ENCODE results near the gene PCSK6. TPM values are rescaled to one million over a fixed set of nuclear protein-coding genes. Genes with fewer than 3 reads are reported as not detected.

The PCSK6 gene
- total RNA-seq, 1 donor from 2014 or later, result 0.40 TPM

DNA sequence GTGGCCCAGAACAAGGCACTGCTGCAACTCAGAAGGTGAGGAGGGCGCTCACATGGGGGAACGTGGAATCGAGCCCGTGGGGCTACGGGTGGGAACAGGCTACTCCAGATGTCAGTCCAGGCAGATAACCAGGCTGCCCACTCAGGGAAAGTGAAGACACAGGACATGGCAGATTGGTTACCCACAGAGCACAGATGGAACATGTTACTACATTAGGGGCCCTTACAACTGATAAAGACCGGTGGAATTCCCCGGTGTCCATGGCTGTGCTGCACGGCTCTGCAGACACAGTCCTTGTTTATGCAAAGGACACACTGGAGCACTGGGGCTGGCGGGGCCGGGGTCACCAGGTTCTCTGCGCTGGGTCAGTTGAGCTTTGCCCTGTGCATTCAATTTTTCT, 36.9 kb downstream of the PCSK6 start:
- Mint-ChIP-seq H3K36me3 (ENCODE audit: low read depth) (no peaks in the 10 kb centered on the region), H3K9me3 (ENCODE audit: low read depth) (no peaks in the 10 kb centered on the region), H3K4me1 (ENCODE audit: low read depth) (no peaks in the 10 kb centered on the region), H3K27me3 (ENCODE audit: low read depth) (peaks cover 11% of the 10 kb centered on the region), H3K4me3 (ENCODE audit: unreplicated experiment) (no peak overlapping the region), H3K27ac (ENCODE audit: unreplicated experiment) (no peak overlapping the region)
- TF ChIP-seq, protein P1, sequence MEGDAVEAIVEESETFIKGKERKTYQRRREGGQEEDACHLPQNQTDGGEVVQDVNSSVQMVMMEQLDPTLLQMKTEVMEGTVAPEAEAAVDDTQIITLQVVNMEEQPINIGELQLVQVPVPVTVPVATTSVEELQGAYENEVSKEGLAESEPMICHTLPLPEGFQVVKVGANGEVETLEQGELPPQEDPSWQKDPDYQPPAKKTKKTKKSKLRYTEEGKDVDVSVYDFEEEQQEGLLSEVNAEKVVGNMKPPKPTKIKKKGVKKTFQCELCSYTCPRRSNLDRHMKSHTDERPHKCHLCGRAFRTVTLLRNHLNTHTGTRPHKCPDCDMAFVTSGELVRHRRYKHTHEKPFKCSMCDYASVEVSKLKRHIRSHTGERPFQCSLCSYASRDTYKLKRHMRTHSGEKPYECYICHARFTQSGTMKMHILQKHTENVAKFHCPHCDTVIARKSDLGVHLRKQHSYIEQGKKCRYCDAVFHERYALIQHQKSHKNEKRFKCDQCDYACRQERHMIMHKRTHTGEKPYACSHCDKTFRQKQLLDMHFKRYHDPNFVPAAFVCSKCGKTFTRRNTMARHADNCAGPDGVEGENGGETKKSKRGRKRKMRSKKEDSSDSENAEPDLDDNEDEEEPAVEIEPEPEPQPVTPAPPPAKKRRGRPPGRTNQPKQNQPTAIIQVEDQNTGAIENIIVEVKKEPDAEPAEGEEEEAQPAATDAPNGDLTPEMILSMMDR (IDR thresholded peaks at IDR 0.05), result no peak
- no peak for DNase-seq (ENCODE audit: low spot score)

DNA sequence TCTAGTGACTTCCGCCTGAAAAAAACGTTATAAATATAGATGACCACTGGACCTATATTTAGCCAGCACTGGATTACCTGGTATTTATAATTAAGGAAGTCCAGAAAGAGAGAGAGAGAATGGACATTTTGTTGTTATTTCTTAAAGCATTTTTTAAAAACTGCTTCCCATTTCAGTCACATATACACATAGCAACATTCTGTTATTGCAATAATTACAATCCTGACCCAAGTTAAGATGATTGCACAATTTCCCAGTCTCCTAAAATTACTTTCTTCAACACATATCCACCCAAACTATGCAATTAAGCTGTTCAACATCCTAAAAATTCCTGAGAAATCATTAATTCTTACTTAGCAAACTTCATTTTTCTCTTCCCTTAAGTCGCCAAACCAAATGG, 37.7 kb downstream of the PCSK6 start:
- no peak for DNase-seq (ENCODE audit: low spot score)
- H3K36me3 Mint-ChIP-seq (ENCODE audit: low read depth), result no peaks in the 10 kb centered on the region
- H3K4me1 Mint-ChIP-seq (ENCODE audit: low read depth), result no peaks in the 10 kb centered on the region
- no peak overlapping the region for H3K4me3 Mint-ChIP-seq (ENCODE audit: unreplicated experiment)
- peaks cover 11% of the 10 kb centered on the region for H3K27me3 Mint-ChIP-seq (ENCODE audit: low read depth)
- no peaks in the 10 kb centered on the region for H3K9me3 Mint-ChIP-seq (ENCODE audit: low read depth)
- TF ChIP-seq, protein P1 (IDR thresholded peaks at IDR 0.05), result no peak
- no peak overlapping the region for H3K27ac Mint-ChIP-seq (ENCODE audit: unreplicated experiment)

DNA sequence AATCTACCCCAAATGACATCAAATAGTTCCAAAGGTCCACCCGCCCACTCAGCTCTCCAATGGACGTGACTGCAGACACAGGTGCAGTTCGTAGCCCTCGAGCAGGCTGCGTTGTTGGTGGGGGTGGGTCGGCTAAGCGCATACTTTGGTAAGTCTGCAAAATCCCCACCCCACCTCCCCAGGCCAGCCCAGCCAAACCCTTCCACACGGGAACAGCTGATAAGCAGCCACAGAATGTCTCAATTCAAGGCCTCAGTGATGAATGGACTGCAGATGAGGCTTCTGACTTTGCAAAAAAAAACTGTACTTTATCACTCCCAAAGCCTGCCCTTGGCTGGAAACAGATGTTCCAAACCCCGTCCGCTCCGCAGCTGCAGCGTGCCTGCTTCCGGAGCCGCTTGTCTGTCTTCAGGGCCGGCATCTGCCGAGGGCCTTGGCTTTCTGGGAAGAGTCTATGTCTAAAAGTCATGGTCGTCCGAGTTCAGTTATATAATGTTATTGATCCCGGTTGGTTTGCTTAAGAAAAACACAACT, 38.2 kb downstream of the PCSK6 start:
- Mint-ChIP-seq H3K27me3 (ENCODE audit: low read depth) (peaks cover 11% of the 10 kb centered on the region), H3K9me3 (ENCODE audit: low read depth) (no peaks in the 10 kb centered on the region), H3K4me1 (ENCODE audit: low read depth) (peaks cover under 1% of the 10 kb centered on the region), H3K36me3 (ENCODE audit: low read depth) (no peaks in the 10 kb centered on the region), H3K27ac (ENCODE audit: unreplicated experiment) (no peak overlapping the region), H3K4me3 (ENCODE audit: unreplicated experiment) (no peak overlapping the region)
- DNase-seq (ENCODE audit: low spot score), result no peak
- TF ChIP-seq, protein P1 (IDR thresholded peaks at IDR 0.05), result no peak

DNA sequence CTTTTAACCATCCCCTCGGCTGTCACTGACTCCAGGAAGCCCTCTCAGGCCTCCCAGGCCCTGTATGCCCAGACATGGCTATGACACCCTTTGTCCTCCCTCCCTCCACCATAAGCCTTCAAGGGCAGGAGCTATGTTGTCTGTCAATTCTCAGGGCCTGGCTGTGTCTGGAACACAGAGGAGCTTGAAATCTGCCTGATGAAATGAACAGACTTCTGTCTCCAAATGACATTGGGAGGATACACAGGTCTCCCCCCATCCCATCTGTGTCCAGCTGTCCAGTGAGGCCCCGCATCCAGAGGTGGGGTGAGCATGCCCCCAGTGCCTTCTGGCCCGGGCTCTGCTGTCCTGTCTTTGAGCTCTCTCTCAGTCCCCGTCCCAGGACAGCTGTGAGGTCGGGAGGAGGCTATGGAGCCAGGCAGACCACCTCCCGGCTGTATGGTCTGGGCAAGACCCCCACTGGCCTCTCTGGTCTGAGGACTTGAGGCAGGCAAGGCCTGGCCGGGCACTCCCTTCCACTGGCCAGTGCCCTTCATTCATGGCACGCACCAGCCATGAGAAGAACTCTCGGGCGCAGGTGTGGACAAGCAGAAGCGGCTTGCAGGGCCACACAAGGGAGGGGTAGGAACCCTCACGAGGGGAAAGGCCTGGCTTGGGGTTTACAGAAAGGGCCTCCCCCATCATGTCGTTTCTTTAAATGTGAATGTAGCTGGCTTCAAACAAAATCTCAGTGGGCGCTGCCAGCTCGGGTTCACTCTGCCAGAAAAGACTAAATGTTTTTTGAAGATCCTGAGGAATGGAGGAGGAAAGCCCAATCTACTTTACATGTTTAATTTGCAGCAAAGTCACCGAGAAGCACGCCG, 38.9 kb downstream of the PCSK6 start:
- no peaks in the 10 kb centered on the region for H3K36me3 Mint-ChIP-seq (ENCODE audit: low read depth)
- H3K9me3 Mint-ChIP-seq (ENCODE audit: low read depth), result no peaks in the 10 kb centered on the region
- H3K4me3 Mint-ChIP-seq (ENCODE audit: unreplicated experiment), result no peak overlapping the region
- H3K27me3 Mint-ChIP-seq (ENCODE audit: low read depth), result peaks cover 7% of the 10 kb centered on the region
- peaks cover 3% of the 10 kb centered on the region for H3K4me1 Mint-ChIP-seq (ENCODE audit: low read depth)
- TF ChIP-seq, protein P1 (IDR thresholded peaks at IDR 0.05), result no peak
- no peak overlapping the region for H3K27ac Mint-ChIP-seq (ENCODE audit: unreplicated experiment)
- DNase-seq (ENCODE audit: low spot score), result no peak

DNA sequence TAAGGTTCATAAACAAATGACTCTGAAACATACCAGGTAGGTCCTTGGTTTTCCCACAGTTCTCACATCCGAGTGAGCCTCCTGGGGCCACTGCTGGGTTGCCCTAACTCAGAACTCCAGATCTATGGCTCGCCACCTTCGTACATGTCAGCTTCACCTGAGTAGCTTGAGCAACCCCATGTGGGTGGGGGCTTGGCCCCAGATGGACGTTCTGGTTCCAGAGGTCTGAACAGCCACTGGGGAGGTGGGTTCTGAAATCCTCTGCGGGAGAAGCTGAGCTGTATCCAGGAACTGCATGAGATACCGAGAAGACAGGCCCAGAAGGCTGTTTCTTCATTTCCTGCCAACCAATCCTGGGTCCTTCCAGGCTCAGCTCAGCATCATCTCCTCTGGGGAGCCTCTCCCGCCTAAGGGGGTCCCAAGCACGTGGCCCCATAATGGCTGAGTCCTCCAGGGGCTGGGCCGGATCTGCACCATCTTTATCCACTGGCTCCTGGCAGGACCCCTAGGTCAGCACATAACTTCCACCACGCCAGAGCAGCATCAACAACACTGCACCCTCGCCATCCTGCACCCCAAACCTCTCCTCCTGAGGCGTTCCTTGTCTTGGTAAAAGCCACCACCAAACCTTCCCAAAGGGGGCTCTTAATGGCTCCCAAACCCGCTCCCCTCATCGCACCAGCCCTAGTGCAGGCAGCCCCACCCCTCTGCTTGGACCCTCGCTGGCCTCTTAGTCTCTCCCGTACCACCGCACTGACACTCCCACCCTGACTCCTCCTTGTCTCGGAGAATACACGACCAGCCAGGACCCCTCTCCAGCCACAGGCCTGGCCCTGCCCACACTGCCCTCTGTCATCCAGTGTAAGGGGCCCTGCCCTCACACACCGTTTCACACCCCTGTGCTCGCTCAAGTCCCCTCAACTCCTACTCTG, 39.8 kb downstream of the PCSK6 start:
- Mint-ChIP-seq H3K4me1 (ENCODE audit: low read depth) (peaks cover 3% of the 10 kb centered on the region), H3K4me3 (ENCODE audit: unreplicated experiment) (no peak overlapping the region), H3K27me3 (ENCODE audit: low read depth) (peaks cover 7% of the 10 kb centered on the region), H3K27ac (ENCODE audit: unreplicated experiment) (no peak overlapping the region), H3K36me3 (ENCODE audit: low read depth) (no peaks in the 10 kb centered on the region), H3K9me3 (ENCODE audit: low read depth) (peaks cover 2% of the 10 kb centered on the region)
- TF ChIP-seq, protein P1 (IDR thresholded peaks at IDR 0.05), result no peak
- no peak for DNase-seq (ENCODE audit: low spot score)
